Right lobe of liver (tissue), 6 donors: Measurements from ENCODE around the gene C2orf69. TPM values are rescaled to one million over a fixed set of nuclear protein-coding genes. Genes with fewer than 3 reads are reported as not detected.

ENCODE experiments used
- ATAC-seq, 4 donors: fragments of 200-7000 bp; cut with Tn5 transposase; one replicate each; pipeline ENCODE4 v1.9.1; 2020; ENCODE audit warnings: mild to moderate bottlenecking in 4 of 4, moderate library complexity in 4 of 4
- DNase-seq, 3 donors: peaks; one replicate each; pipeline ENCODE4 v3.0.0-alpha.2; 2020
- H3K27ac ChIP-seq, 3 donors: fragments of 200-600 bp; one replicate each; pipeline ENCODE4 v1.8.0; 2022
- H3K27me3 ChIP-seq, 2 donors: fragments of 200-600 bp; one replicate each; pipeline ENCODE4 v1.8.0; 2022
- H3K36me3 ChIP-seq, 4 donors: fragments of 200-600 bp; sonication (generic) in 1 of 4; one replicate each; pipeline versions ENCODE4 v1.5.1 to v1.8.0; 2017 to 2022; ENCODE audit warnings: control low read depth in 1 of 4
- H3K4me1 ChIP-seq, 4 donors: fragments of 200-600 bp; sonication (generic) in 1 of 4; one replicate each; pipeline versions ENCODE4 v1.5.1 to v1.8.0; 2017 to 2022; ENCODE audit warnings: control low read depth in 1 of 4
- H3K4me3 ChIP-seq, 3 donors: fragments of 200-600 bp; one replicate each; pipeline ENCODE4 v1.8.0; 2022
- H3K9me3 ChIP-seq, 4 donors: fragments of 200-600 bp; sonication (generic) in 1 of 4; one replicate each; pipeline versions ENCODE4 v1.5.1 to v1.8.0; 2017 to 2022; ENCODE audit warnings: control low read depth in 1 of 4
- CTCF ChIP-seq, 4 donors: fragments of 200-600 bp in 3 of 4; fragments of 450-650 bp in 1 of 4; IDR thresholded peaks; one replicate each; pipeline versions ENCODE4 v1.5.1 to v1.8.0; 2016 to 2022; ENCODE audit warnings: antibody characterized with exemption in 4 of 4, mild to moderate bottlenecking in 2 of 4
- POLR2A ChIP-seq: fragments of 450-650 bp; IDR thresholded peaks from one replicate; pipeline ENCODE4 v1.6.1; 2017; ENCODE audit warnings: antibody characterized with exemption, mild to moderate bottlenecking
- WGBS: methylation state at CpG from one replicate; pipeline ENCODE4 v1.1.6; 2018; ENCODE audit warnings: low coverage, low lambda C conversion rate; ENCODE audit not compliant: insufficient coverage; ENCODE audit errors: missing lambda C conversion rate; 5-methylcytosine and 5-hydroxymethylcytosine counted together
- intact Hi-C, 2 donors: fragments of 100-400 bp; cut with DNase I; formaldehyde crosslinking; loops; one replicate each; pipeline versions ENCODE4 v1.11.2 to v1.14.1; 2022
- small RNA-seq, 2 experiments: library from RNA; depleted of rRNA; stranded (forward); fragments of <200 nt; gene quantifications; one replicate each; pipeline ENCODE3, GENCODE V24; 2016
- total RNA-seq, 6 experiments: library from RNA; depleted of rRNA in 2 of 6; stranded (reverse); fragments of >200 nt in 2 of 6; fragmentation: NEBNext Ultra II Directional in 3 of 6; extraction: Animal tissue kit (Norgen Biotek cat#: 25700) in 3 of 6; gene quantifications; one replicate each; pipeline versions ENCODE4 v1.1.0 to v1.2.4, GENCODE V29; 2016 to 2023
- donor health status: DM: no; HTN: yes; CAD: no.
- donor health status: DM: no; HTN: no; CAD: no.
- donor health status: DM: no; HTN: no; CAD: no.
- donor health status: DM: no; HTN: yes; CAD: no.
- donor health status: DM: no; HTN: yes; CAD: no.

C2orf69 gene
- total RNA-seq, 6 experiments from 2014 or later: 5.8 to 7.9 (median 6.9) TPM

GRCh38 chr2:199972088-199972626 is 61.1 kb downstream of the C2orf69 start:
- TF ChIP-seq POLR2A (no peak), CTCF (IDR thresholded peaks at IDR 0.05) (no peak)
- H3K27me3 ChIP-seq: no peaks in the 10 kb centered on the region
- H3K4me1 ChIP-seq: peaks cover 0 to 20% (median 9%) of the 10 kb centered on the region in 4 donors
- DNase-seq (peak in 1 of 3 donors; percentile 64), ATAC-seq (peak; percentile 78 to 89 (median 83))
- H3K9me3 ChIP-seq: no peaks in the 10 kb centered on the region
- intact Hi-C loops: loop anchor here in 1 of 2 donors (10.0 kb wide), 1 partner anchor 503 kb away; no protein-coding TSS in a partner anchor
- no peaks in the 10 kb centered on the region for H3K36me3 ChIP-seq
- no peak overlapping the region for H3K4me3 ChIP-seq
- H3K27ac ChIP-seq: peak overlapping the region in 2 of 3 donors; percentile 65 to 74
- 42% methylated on average over 6 of the region's 6 CpGs for WGBS

GRCh38 chr2:199973703-199974102 is 62.6 kb downstream of the C2orf69 start:
- Histone ChIP-seq H3K4me3 (no peak overlapping the region), H3K4me1 (peaks cover 0 to 35% (median 17%) of the 10 kb centered on the region in 4 donors), H3K27me3 (no peaks in the 10 kb centered on the region), H3K27ac (peak overlapping the region in 1 of 3 donors; percentile 65), H3K36me3 (no peaks in the 10 kb centered on the region), H3K9me3 (no peaks in the 10 kb centered on the region)
- no peak for DNase-seq
- whole genome bisulfite sequencing: 11% methylated on average over 2 of the region's 2 CpGs
- intact Hi-C loops: loop anchor here in 1 of 2 donors (10.0 kb wide), 1 partner anchor 501 kb away; no protein-coding TSS in a partner anchor
- ATAC-seq: peak; percentile 57 to 65 (median 59)
- TF ChIP-seq POLR2A: no peak
- TF ChIP-seq CTCF (IDR thresholded peaks at IDR 0.05): peak; percentile 58 to 71 (median 61)

GRCh38 chr2:199975273-199975895 is 64.3 kb downstream of the C2orf69 start:
- no peaks in the 10 kb centered on the region for H3K36me3 ChIP-seq
- no peaks in the 10 kb centered on the region for H3K9me3 ChIP-seq
- no peak overlapping the region for H3K4me3 ChIP-seq
- WGBS: 71% methylated on average over 1 of the region's 3 CpGs
- ATAC-seq (no peak), DNase-seq (no peak)
- H3K27ac ChIP-seq: no peak overlapping the region
- intact Hi-C loops: loop anchor here (5.0 to 10.0 kb wide), 2 partner anchors 499 to 507 kb away; no protein-coding TSS in a partner anchor
- TF ChIP-seq CTCF (IDR thresholded peaks at IDR 0.05) (no peak), POLR2A (no peak)
- H3K4me1 ChIP-seq: peaks cover 0 to 51% (median 23%) of the 10 kb centered on the region in 4 donors
- H3K27me3 ChIP-seq: no peaks in the 10 kb centered on the region

Small RNA genes lying within 50 kb of the gene (small RNA-seq; reads per million reads assigned to genes)
- gene AC108032.1 (0 reads per million in 2 experiments), gene RN7SL717P (0 reads per million in 2 experiments)

Other genes with a start within 250 kb of the C2orf69 start
- gene FTCDNL1, start 60.1 kb upstream of the C2orf69 start, total RNA-seq: 1 to 10 TPM; 2.7 to 8.7 (median 6.7) TPM
- gene TYW5, start 44.2 kb downstream of the C2orf69 start, total RNA-seq: 1 to 10 TPM; 4.1 to 6.4 (median 4.8) TPM
- gene MAIP1, start 44.3 kb downstream of the C2orf69 start, total RNA-seq: 10 to 100 TPM; 23.4 to 39.7 (median 30.7) TPM